Keratinocyte (primary cell): ENCODE measurements around the gene MALRD1.

ENCODE experiments used
- EZH2 ChIP-seq: IDR thresholded peaks from one replicate; pipeline ENCODE4 v1.6.1; 2012; ENCODE audit warnings: inconsistent platforms, mild to moderate bottlenecking, low read length, moderate library complexity
- TF ChIP-seq, protein P1 (sequence below), 3 experiments: IDR thresholded peaks in 1 of 3; conservative IDR thresholded peaks in 1 of 3; optimal IDR thresholded peaks in 1 of 3; 2 replicates in 2 of 3; 3 replicates in 1 of 3; pipeline versions ENCODE3 to v1.5.1; 2011; ENCODE audit warnings: low read length in 3 of 3, mild to moderate bottlenecking in 3 of 3, moderate library complexity in 2 of 3, control low read depth in 1 of 3, inconsistent platforms in 1 of 3; ENCODE audit not compliant: insufficient read depth in 2 of 3; ENCODE audit errors: extremely low read depth in 1 of 3

DNA sequence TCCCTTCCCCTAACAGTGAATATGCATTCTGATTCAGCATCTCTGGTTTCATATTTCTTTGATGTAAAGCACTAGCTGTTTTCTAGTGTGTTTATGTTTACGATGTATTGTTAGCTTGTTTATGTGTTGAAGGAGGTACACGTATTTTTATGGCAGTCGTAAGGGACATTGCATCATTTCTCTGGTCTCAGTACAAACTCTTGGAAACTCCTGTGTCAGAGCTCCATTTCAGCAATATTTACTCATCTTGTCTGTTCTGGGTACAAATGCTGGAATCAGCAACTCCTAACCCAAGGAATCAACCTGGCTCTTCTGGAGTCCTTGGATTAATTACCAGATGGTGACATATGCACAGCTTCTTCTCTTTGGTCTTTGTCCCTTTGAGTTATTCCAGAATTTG, 497.6 kb downstream of the MALRD1 start:
- TF ChIP-seq, protein P1, sequence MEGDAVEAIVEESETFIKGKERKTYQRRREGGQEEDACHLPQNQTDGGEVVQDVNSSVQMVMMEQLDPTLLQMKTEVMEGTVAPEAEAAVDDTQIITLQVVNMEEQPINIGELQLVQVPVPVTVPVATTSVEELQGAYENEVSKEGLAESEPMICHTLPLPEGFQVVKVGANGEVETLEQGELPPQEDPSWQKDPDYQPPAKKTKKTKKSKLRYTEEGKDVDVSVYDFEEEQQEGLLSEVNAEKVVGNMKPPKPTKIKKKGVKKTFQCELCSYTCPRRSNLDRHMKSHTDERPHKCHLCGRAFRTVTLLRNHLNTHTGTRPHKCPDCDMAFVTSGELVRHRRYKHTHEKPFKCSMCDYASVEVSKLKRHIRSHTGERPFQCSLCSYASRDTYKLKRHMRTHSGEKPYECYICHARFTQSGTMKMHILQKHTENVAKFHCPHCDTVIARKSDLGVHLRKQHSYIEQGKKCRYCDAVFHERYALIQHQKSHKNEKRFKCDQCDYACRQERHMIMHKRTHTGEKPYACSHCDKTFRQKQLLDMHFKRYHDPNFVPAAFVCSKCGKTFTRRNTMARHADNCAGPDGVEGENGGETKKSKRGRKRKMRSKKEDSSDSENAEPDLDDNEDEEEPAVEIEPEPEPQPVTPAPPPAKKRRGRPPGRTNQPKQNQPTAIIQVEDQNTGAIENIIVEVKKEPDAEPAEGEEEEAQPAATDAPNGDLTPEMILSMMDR (optimal IDR thresholded peaks at IDR 0.05 in 1 of 3, IDR thresholded peaks at IDR 0.05 in 1 of 3, conservative IDR thresholded peaks at IDR 0.05 in 1 of 3; ENCODE audit: extremely low read depth in 1 of 3, insufficient read depth in 2 of 3, low read length in 3 of 3): no peak
- no peak for TF ChIP-seq EZH2
